HG02973 (cell line): ENCODE measurements around the gene DOCK7.
"Not testable (repeated sequence)": the region's sequence is repeated elsewhere in the genome, so short reads cannot be mapped to it uniquely, and the experiment has no call there.

Experiments
- ATAC-seq: cut with Tn5 transposase; IDR thresholded peaks from one replicate; pipeline ENCODE4 v1.9.1; 2021; ENCODE audit warnings: moderate library complexity; ENCODE audit not compliant: unreplicated experiment

Gene DOCK7

GRCh38 chr1:62541048-62541447 is 147.1 kb downstream of the DOCK7 start:
- no peak for ATAC-seq

GRCh38 chr1:62539028-62539447 is 149.1 kb downstream of the DOCK7 start:
- ATAC-seq = no peak

- ATAC-seq = no peak
These were observed 151.3 kb downstream of the DOCK7 start for GRCh38 chr1:62536865-62537264.

GRCh38 chr1:62530516-62531154 is 157.6 kb downstream of the DOCK7 start:
- ATAC-seq = no peak

GRCh38 chr1:62529227-62529626 is 159.0 kb downstream of the DOCK7 start:
- no peak for ATAC-seq

GRCh38 chr1:62528015-62528414 is 160.2 kb downstream of the DOCK7 start:
- ATAC-seq = peak; percentile 86

GRCh38 chr1:62527346-62527745 is 160.8 kb downstream of the DOCK7 start:
- not testable (repeated sequence) for ATAC-seq

- ATAC-seq = no peak
These were observed 164.3 kb downstream of the DOCK7 start for GRCh38 chr1:62523860-62524259.

- no peak for ATAC-seq
These were observed 171.6 kb downstream of the DOCK7 start for GRCh38 chr1:62516600-62516999.

- ATAC-seq = no peak
These were observed 173.3 kb downstream of the DOCK7 start for GRCh38 chr1:62514746-62515423.

- no peak for ATAC-seq
These were observed 175.2 kb downstream of the DOCK7 start for GRCh38 chr1:62513013-62513412.

- no peak for ATAC-seq
These were observed 179.2 kb downstream of the DOCK7 start for GRCh38 chr1:62509028-62509427.

- ATAC-seq = no peak
These were observed 179.9 kb downstream of the DOCK7 start for GRCh38 chr1:62508187-62508758.

- no peak for ATAC-seq
These were observed 188.0 kb downstream of the DOCK7 start for GRCh38 chr1:62500210-62500609.

- ATAC-seq = no peak
These were observed 194.0 kb downstream of the DOCK7 start for GRCh38 chr1:62494137-62494536.

GRCh38 chr1:62493656-62494055 is 194.5 kb downstream of the DOCK7 start:
- no peak for ATAC-seq

- ATAC-seq = no peak
These were observed 195.7 kb downstream of the DOCK7 start for GRCh38 chr1:62492521-62492920.

GRCh38 chr1:62487956-62488355 is 200.2 kb downstream of the DOCK7 start:
- no peak for ATAC-seq

- no peak for ATAC-seq
These were observed 203.2 kb downstream of the DOCK7 start for GRCh38 chr1:62484824-62485468.

GRCh38 chr1:62481681-62482080 is 206.5 kb downstream of the DOCK7 start:
- ATAC-seq = no peak

GRCh38 chr1:62476525-62477219 is 211.5 kb downstream of the DOCK7 start:
- no peak for ATAC-seq
